Kidney (tissue), 14 donors: ENCODE measurements around the gene SYNDIG1. TPM values are rescaled to one million over a fixed set of nuclear protein-coding genes. Genes with fewer than 3 reads are reported as not detected.
"Not testable (repeated sequence)": the region's sequence is repeated elsewhere in the genome, so short reads cannot be mapped to it uniquely, and the experiment has no call there.

Experiments
- DNase-seq, 5 donors: peaks; one replicate each; pipeline ENCODE4 v3.0.0-alpha.2; 2013 to 2020
- FAIRE-seq: peaks from 2 replicates; lab custom pipeline; 2012; peaks lifted over from hg19 to GRCh38; lab: Jason Lieb, UNC
- H3K27ac ChIP-seq, 2 donors: one replicate each; pipeline ENCODE4 v1.7.0; 2013; ENCODE audit warnings: low read depth in 2 of 2, low read length in 2 of 2, inconsistent platforms in 1 of 2
- H3K27me3 ChIP-seq: one replicate; pipeline ENCODE4 v1.7.1; 2013; ENCODE audit warnings: low read length, inconsistent platforms; ENCODE audit not compliant: control insufficient read depth, insufficient read depth
- H3K36me3 ChIP-seq, 3 donors: one replicate each; pipeline versions ENCODE4 v1.7.0 to v1.7.1; 2013; ENCODE audit warnings: low read length in 3 of 3, control low read depth in 1 of 3, inconsistent platforms in 1 of 3; ENCODE audit not compliant: insufficient read depth in 3 of 3, control insufficient read depth in 2 of 3
- H3K4me1 ChIP-seq, 3 donors: one replicate each; pipeline versions ENCODE4 v1.7.0 to v1.7.1; 2013; ENCODE audit warnings: low read length in 3 of 3, inconsistent platforms in 1 of 3, low read depth in 1 of 3; ENCODE audit not compliant: control insufficient read depth in 2 of 3, insufficient read depth in 2 of 3
- H3K4me3 ChIP-seq, 3 donors: one replicate each; pipeline versions ENCODE4 v1.7.0 to v1.8.1; 2013; ENCODE audit warnings: low read length in 3 of 3, control low read depth in 1 of 3, inconsistent platforms in 1 of 3
- H3K9ac ChIP-seq, 3 donors: one replicate each; pipeline versions ENCODE4 v1.7.0 to v1.7.1; 2013; ENCODE audit warnings: low read length in 3 of 3, control low read depth in 1 of 3, inconsistent platforms in 1 of 3
- H3K9me3 ChIP-seq, 3 donors: one replicate each; pipeline versions ENCODE4 v1.7.0 to v1.7.1; 2013; ENCODE audit warnings: low read length in 3 of 3, control low read depth in 1 of 3, inconsistent platforms in 1 of 3; ENCODE audit not compliant: control insufficient read depth in 2 of 3, insufficient read depth in 1 of 3
- CTCF ChIP-seq: IDR thresholded peaks from 3 replicates; pipeline ENCODE4 v1.5.1; 2012; ENCODE audit warnings: mild to moderate bottlenecking, moderate library complexity, borderline replicate concordance; ENCODE audit not compliant: insufficient read depth; ENCODE audit errors: extremely low read depth
- intact Hi-C: fragments of 100-400 bp; cut with DNase I; formaldehyde crosslinking; loops from one replicate; pipeline ENCODE4 v1.11.1; 2022
- polyA plus RNA-seq: library from polyadenylated mRNA; stranded (reverse); fragments of 350-450 nt; fragmentation: Illumina TruSeq; extraction: RNeasy Lipid Tissue Mini Kit (QIAGEN cat#74804); gene quantifications from one replicate; pipeline ENCODE4 v1.2.3, GENCODE V29; 2014; ENCODE audit warnings: low read depth, low replicate concordance; ENCODE audit not compliant: insufficient read depth
- total RNA-seq: library from RNA; stranded (reverse); fragmentation: NEBNext Ultra II Directional; extraction: Animal tissue kit (Norgen Biotek cat#: 25700); gene quantifications from one replicate; pipeline ENCODE4 v1.2.1, GENCODE V29; 2021
- donor health status: control.
- donor health status: control.
- donor health status: control.
- donor health status: control.
- donor health status: control.
- donor health status: DM: yes; HTN: yes; CAD: no.
- donor health status: Normal renal cell carcinoma (clear cell type).

Gene SYNDIG1
- total and polyA plus RNA-seq, 2 donors from 2014 or later = 5.4 to 8.2 TPM

GRCh38 chr20:24507182-24507853, 37.9 kb downstream of the SYNDIG1 start:
- TF ChIP-seq CTCF = no peak
- Histone ChIP-seq H3K9me3 (no peaks in the 10 kb centered on the region), H3K36me3 (no peaks in the 10 kb centered on the region), H3K27ac (no peak overlapping the region), H3K4me3 (no peak overlapping the region), H3K27me3 (no peaks in the 10 kb centered on the region), H3K4me1 (no peaks in the 10 kb centered on the region), H3K9ac (no peak overlapping the region)
- FAIRE-seq (no peak), DNase-seq (peak in 2 of 5 donors; percentile 15 to 26)
- intact Hi-C loops = no loop called here

- H3K27me3 ChIP-seq, H3K9ac ChIP-seq, H3K36me3 ChIP-seq, intact Hi-C loops, H3K27ac ChIP-seq, FAIRE-seq, DNase-seq, H3K4me1 ChIP-seq, H3K4me3 ChIP-seq, H3K9me3 ChIP-seq: not testable (repeated sequence)
These were observed 43.0 kb downstream of the SYNDIG1 start for GRCh38 chr20:24512441-24512840.

GRCh38 chr20:24518515-24518914, 49.1 kb downstream of the SYNDIG1 start:
- intact Hi-C loops = no loop called here
- Histone ChIP-seq H3K9me3 (no peaks in the 10 kb centered on the region), H3K4me3 (no peak overlapping the region), H3K36me3 (no peaks in the 10 kb centered on the region), H3K27me3 (no peaks in the 10 kb centered on the region), H3K4me1 (no peaks in the 10 kb centered on the region), H3K27ac (no peak overlapping the region), H3K9ac (no peak overlapping the region)
- no peak for DNase-seq
- TF ChIP-seq CTCF = no peak
- no peak for FAIRE-seq

- FAIRE-seq = no peak
These were observed 50.0 kb downstream of the SYNDIG1 start for GRCh38 chr20:24519476-24519875.

More at GRCh38 chr20:24519476-24519875, 50.0 kb downstream of the SYNDIG1 start:
- H3K27ac ChIP-seq = no peak overlapping the region
- intact Hi-C loops = no loop called here
- no peak overlapping the region for H3K4me3 ChIP-seq
- DNase-seq = no peak
- H3K9ac ChIP-seq = no peak overlapping the region
- no peaks in the 10 kb centered on the region for H3K9me3 ChIP-seq
- no peaks in the 10 kb centered on the region for H3K36me3 ChIP-seq
- no peaks in the 10 kb centered on the region for H3K4me1 ChIP-seq
- no peaks in the 10 kb centered on the region for H3K27me3 ChIP-seq
- TF ChIP-seq CTCF = no peak
